Mucosa of descending colon (tissue), 3 donors: ENCODE results near the gene EHD1. TPM values are rescaled to one million over a fixed set of nuclear protein-coding genes. Genes with fewer than 3 reads are reported as not detected.

Source experiments
- ATAC-seq: fragments of 200-7000 bp; cut with Tn5 transposase; one replicate; pipeline ENCODE4 v1.9.1; 2020; ENCODE audit warnings: mild to moderate bottlenecking, moderate library complexity
- DNase-seq, 3 donors: peaks; one replicate each; pipeline ENCODE4 v3.0.0-alpha.2; 2020
- H3K36me3 ChIP-seq: fragments of 200-600 bp; one replicate; pipeline ENCODE4 v1.8.0; 2021; ENCODE audit warnings: low read depth, mild to moderate bottlenecking
- H3K4me1 ChIP-seq: fragments of 200-600 bp; one replicate; pipeline ENCODE4 v1.8.0; 2021; ENCODE audit warnings: low read depth, mild to moderate bottlenecking
- H3K4me3 ChIP-seq: fragments of 200-600 bp; one replicate; pipeline ENCODE4 v1.8.0; 2021; ENCODE audit warnings: mild to moderate bottlenecking
- H3K9me3 ChIP-seq: fragments of 200-600 bp; one replicate; pipeline ENCODE4 v1.8.0; 2021; ENCODE audit warnings: mild to moderate bottlenecking
- intact Hi-C, 2 donors: fragments of 100-400 bp; cut with DNase I in 1 of 2; cut with micrococcal nuclease in 1 of 2; formaldehyde crosslinking; loops; one replicate each; pipeline versions ENCODE4 v1.11.0 to v1.11.1; 2022; cut with DNase I, micrococcal nuclease
- total RNA-seq, 3 donors: library from RNA; stranded (reverse); fragmentation: NEBNext Ultra II Directional in 2 of 3; extraction: Animal tissue kit (Norgen Biotek cat#: 25700) in 2 of 3; gene quantifications; one replicate each; pipeline versions ENCODE4 v1.2.1 to v1.2.4, GENCODE V29; 2021 to 2023
- TF ChIP-seq, protein P1 (sequence below): fragments of 200-600 bp; IDR thresholded peaks from one replicate; pipeline ENCODE4 v1.8.0; 2022; ENCODE audit warnings: antibody characterized with exemption, mild to moderate bottlenecking
- donor health status: DM: no; HTN: no; CAD: no; lungs with moderate emphysema.
- donor health status: DM: no; HTN: no; CAD: no.
- donor health status: DM: no; HTN: yes; CAD: no.

EHD1 gene
- total RNA-seq, 3 donors from 2014 or later: 58.3 to 85.9 (median 81.5) TPM

DNA sequence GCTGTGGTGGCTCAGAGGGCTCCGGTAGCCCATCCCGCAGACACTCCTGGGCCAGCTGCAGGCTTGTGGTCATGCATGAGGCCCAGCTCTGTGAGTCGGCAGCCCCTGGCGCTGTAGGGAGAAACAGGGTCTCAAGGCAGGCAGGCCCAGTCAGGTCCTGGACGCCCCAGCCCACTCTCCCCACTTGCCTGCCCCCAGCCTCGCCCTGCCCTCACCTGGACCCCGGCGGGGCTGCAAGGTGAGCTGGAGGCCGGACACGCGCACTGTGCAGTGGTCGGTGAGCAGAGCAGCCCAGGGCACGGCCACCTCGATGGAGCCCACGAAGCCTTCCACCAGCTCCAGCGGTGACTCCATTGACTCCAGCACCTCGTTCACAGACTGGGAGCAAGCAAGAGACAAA lies 35.7 kb upstream of the EHD1 start:
- H3K4me3 ChIP-seq: no peak overlapping the region
- ATAC-seq (no peak), DNase-seq (no peak)
- peaks cover 22% of the 10 kb centered on the region for H3K4me1 ChIP-seq
- H3K9me3 ChIP-seq: no peaks in the 10 kb centered on the region
- intact Hi-C loops: no loop called here
- peaks cover 22% of the 10 kb centered on the region for H3K36me3 ChIP-seq
- TF ChIP-seq, protein P1, sequence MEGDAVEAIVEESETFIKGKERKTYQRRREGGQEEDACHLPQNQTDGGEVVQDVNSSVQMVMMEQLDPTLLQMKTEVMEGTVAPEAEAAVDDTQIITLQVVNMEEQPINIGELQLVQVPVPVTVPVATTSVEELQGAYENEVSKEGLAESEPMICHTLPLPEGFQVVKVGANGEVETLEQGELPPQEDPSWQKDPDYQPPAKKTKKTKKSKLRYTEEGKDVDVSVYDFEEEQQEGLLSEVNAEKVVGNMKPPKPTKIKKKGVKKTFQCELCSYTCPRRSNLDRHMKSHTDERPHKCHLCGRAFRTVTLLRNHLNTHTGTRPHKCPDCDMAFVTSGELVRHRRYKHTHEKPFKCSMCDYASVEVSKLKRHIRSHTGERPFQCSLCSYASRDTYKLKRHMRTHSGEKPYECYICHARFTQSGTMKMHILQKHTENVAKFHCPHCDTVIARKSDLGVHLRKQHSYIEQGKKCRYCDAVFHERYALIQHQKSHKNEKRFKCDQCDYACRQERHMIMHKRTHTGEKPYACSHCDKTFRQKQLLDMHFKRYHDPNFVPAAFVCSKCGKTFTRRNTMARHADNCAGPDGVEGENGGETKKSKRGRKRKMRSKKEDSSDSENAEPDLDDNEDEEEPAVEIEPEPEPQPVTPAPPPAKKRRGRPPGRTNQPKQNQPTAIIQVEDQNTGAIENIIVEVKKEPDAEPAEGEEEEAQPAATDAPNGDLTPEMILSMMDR: no peak

DNA sequence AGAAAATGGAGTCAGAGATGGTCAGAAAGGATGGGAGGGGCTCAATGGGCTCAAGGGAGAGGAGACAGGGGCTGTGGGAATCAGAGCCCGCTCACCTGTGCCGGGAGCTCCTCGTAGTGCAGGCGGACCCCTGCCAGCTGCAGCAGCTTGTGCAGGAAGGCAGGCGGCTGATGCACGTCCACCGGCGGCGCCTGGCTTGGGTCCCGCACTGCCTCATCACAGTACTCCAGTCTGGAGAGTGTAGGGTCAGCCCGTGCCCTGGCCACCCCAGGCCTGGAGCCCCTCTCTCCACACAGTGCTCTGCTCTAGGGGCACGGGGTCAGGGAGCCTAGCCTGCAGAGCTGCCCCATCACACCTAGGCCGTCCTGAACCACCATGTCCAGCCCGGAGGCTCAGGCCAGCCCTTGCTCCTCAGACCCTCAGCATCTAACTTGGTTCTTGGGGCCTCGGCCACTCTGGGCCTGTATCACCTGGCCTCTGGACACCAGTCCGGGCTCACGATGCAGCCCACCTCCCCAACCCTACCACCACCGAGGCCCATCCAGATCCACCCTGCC lies 34.8 kb upstream of the EHD1 start:
- no peaks in the 10 kb centered on the region for H3K9me3 ChIP-seq
- peaks cover 22% of the 10 kb centered on the region for H3K4me1 ChIP-seq
- TF ChIP-seq, protein P1: no peak
- no peak overlapping the region for H3K4me3 ChIP-seq
- no peak for DNase-seq
- intact Hi-C loops: no loop called here
- ATAC-seq: no peak
- peaks cover 22% of the 10 kb centered on the region for H3K36me3 ChIP-seq

DNA sequence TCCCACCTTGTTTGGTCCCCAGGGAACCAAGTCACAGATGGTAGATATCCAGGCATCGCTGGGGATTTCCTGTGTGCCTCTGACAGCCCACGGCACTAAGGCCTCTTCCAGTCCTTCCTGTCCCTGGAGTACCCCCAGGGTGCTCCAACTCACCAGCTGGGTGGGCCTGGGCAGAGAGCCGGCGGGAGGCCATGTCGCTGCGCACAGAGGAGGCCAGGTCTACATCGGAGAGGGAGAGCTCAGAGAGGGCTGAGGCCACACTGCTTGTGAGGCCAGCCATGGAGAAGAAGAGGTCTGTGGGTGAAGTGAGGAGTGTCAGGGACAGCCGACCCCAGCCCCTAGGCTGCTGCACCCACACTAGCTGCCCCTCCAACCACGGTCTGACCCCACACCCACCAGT lies 33.3 kb upstream of the EHD1 start:
- ATAC-seq: no peak
- H3K4me1 ChIP-seq: peaks cover 13% of the 10 kb centered on the region
- intact Hi-C loops: no loop called here
- TF ChIP-seq, protein P1: no peak
- H3K4me3 ChIP-seq: no peak overlapping the region
- H3K9me3 ChIP-seq: no peaks in the 10 kb centered on the region
- H3K36me3 ChIP-seq: peaks cover 18% of the 10 kb centered on the region
- no peak for DNase-seq

DNA sequence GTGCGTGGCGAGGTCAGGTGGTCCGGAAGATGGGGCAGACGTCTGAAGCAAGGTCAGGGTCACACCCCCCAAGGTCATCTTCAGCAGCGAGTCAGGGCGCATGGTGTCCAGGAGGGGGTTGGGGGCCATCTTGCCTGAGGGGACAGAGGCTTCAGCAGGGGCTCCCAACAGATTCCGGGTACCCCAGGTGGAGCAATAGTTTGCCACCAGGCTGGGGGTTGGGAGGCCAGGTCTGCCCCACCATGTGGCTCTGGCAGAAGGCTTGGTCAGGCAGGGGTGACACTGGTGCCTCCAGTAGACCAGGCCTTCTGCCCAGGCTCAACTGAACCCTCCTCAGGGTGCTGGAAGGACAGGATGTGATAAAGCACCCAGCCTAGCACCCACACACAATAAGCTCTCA lies 32.7 kb upstream of the EHD1 start:
- DNase-seq (no peak), ATAC-seq (no peak)
- TF ChIP-seq, protein P1: no peak
- no peak overlapping the region for H3K4me3 ChIP-seq
- H3K9me3 ChIP-seq: no peaks in the 10 kb centered on the region
- H3K4me1 ChIP-seq: peaks cover 10% of the 10 kb centered on the region
- peaks cover 18% of the 10 kb centered on the region for H3K36me3 ChIP-seq
- intact Hi-C loops: no loop called here

DNA sequence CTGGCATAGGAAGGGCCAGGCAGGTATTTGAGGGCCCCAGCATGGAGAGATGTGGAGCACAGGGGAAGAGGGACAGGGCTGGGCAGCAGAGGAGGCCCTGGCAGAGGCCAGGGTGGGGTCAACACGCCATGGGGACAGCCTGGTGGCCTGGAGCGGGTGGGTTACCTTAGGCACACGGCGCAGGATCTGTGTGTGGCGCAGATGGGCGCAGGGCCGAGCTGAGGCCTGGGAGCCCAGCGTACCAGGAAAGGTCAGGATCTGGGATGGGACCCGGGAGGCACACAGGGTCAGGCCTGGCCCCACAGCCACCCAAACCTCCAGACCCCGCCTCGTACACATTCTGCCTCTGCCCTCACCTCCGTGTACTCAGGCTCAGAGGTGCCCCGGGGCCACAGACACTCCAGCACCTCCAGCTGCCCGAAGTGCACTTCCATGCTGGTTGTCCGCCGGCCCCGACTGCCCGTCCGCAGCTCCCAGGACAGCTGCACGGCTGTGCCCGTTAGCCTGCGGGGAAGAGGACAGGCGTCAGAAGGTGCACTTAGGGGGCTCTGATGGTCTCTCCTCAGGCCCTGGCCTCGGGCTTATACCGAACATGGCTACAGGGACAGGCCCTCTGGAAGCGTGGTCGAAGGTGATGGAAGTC lies 32.2 kb upstream of the EHD1 start:
- no peaks in the 10 kb centered on the region for H3K9me3 ChIP-seq
- peaks cover 5% of the 10 kb centered on the region for H3K4me1 ChIP-seq
- intact Hi-C loops: no loop called here
- DNase-seq: no peak
- ATAC-seq: no peak
- no peak overlapping the region for H3K4me3 ChIP-seq
- H3K36me3 ChIP-seq: peaks cover 18% of the 10 kb centered on the region
- TF ChIP-seq, protein P1: no peak
